Measurements from ENCODE around the gene TMPRSS6.

Gene TMPRSS6

DNA sequence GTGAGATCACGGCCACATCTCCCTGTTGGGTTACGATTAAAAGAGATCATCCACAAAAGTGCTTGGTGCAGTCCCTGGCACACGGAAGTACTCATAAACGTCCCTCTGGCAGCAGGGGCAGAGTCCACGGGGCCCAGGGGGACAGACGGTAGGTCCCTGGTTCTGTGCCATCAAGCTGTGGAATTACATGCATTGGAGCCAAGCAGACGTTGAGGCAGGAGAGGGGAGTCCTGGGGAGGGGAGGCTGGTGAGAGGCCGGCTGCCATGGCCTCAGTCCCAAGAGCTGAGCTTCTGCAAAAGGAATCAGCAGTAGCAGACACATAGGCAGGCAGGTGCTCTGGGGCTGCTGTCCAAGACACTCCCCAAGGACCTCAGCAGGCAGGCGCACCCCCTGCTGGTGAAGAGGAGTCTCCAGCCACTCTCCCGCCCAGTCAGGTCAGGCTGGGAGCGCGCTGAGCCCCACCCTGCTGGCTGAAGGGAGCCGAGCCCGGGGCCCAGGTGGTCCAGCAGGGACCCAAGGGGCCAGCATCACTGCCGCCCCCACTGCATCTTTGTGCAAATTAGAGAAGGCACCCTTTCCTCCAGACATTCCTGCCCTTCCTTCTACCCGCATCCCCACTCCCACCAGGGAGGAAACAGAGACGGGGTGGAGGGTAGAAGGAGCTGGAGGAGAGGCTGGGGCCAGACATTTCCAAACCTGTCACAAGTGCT is 65.5 kb downstream of the TMPRSS6 start:
- no peaks in the 10 kb centered on the region for H4K20me1 ChIP-seq (ENCODE audit: control insufficient read depth, insufficient read depth, low read depth, low read length)
- H3K4me1 ChIP-seq (ENCODE audit: control insufficient read depth, low read length) = peaks cover 8% of the 10 kb centered on the region; the same call in 1 of the 2 replicates
- TF ChIP-seq, protein P1, sequence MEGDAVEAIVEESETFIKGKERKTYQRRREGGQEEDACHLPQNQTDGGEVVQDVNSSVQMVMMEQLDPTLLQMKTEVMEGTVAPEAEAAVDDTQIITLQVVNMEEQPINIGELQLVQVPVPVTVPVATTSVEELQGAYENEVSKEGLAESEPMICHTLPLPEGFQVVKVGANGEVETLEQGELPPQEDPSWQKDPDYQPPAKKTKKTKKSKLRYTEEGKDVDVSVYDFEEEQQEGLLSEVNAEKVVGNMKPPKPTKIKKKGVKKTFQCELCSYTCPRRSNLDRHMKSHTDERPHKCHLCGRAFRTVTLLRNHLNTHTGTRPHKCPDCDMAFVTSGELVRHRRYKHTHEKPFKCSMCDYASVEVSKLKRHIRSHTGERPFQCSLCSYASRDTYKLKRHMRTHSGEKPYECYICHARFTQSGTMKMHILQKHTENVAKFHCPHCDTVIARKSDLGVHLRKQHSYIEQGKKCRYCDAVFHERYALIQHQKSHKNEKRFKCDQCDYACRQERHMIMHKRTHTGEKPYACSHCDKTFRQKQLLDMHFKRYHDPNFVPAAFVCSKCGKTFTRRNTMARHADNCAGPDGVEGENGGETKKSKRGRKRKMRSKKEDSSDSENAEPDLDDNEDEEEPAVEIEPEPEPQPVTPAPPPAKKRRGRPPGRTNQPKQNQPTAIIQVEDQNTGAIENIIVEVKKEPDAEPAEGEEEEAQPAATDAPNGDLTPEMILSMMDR (IDR thresholded peaks at IDR 0.05; ENCODE audit: low read depth, low read length, poor library complexity, severe bottlenecking) = peak; percentile 85
- no peak for TF ChIP-seq EZH2phosphoT487 (IDR thresholded peaks at IDR 0.05; ENCODE audit: borderline replicate concordance, low read length)
- no peaks in the 10 kb centered on the region for H3K9me2 ChIP-seq (replicated peaks; ENCODE audit: control insufficient read depth, low read length)
- H3K4me2 ChIP-seq (ENCODE audit: low read length) = no peak overlapping the region
- no peaks in the 10 kb centered on the region for H3K36me3 ChIP-seq (ENCODE audit: control insufficient read depth, low read length)
- no peaks in the 10 kb centered on the region for H3K9me3 ChIP-seq (ENCODE audit: control insufficient read depth, insufficient read depth, low read length)
- no peaks in the 10 kb centered on the region for H3F3A ChIP-seq (ENCODE audit: control insufficient read depth, insufficient read depth)
- no peak overlapping the region for H3K4me3 ChIP-seq (ENCODE audit: low read length)
- H3K27me3 ChIP-seq (ENCODE audit: control insufficient read depth, low read length) = peaks cover 33% of the 10 kb centered on the region
- no peaks in the 10 kb centered on the region for H3K79me2 ChIP-seq (ENCODE audit: control insufficient read depth, low read length)
- no peak overlapping the region for H3K27ac ChIP-seq (ENCODE audit: low read depth, low read length)

DNA sequence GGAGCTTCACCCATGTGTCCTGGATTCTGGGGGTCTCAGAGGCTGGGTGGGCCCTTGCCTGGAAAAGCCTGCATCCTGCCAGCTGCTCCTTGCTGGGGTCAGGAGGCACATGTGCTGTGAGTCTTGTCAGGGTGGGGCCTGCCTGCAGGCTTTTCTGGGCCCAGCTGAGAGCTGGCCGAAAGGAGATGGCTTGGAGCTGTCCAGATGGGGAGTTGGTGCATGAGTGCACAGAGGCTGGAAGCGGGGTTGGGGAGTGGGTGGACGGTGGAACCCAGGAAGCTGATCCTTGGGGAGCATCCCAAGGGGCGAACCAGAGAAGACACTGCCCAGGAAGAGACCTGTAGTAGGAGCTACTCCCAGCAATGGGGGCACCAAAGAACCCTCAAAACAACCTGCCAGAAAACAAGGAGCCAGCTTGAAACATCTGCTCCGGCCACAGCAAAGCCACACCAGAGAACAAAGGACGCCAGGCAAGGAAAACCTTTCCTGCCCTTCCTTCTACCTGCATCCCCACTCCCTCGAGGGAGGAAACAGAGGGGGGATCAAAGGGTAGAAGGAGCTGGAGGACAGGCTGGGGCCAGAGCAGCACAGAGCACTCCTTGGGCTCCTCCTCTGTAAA is 66.2 kb downstream of the TMPRSS6 start:
- H3K9me3 ChIP-seq (ENCODE audit: control insufficient read depth, insufficient read depth, low read length) = no peaks in the 10 kb centered on the region
- H3K36me3 ChIP-seq (ENCODE audit: control insufficient read depth, low read length) = no peaks in the 10 kb centered on the region
- H3K27ac ChIP-seq (ENCODE audit: low read depth, low read length) = no peak overlapping the region
- H3F3A ChIP-seq (ENCODE audit: control insufficient read depth, insufficient read depth) = no peaks in the 10 kb centered on the region
- no peaks in the 10 kb centered on the region for H3K9me2 ChIP-seq (replicated peaks; ENCODE audit: control insufficient read depth, low read length)
- H3K27me3 ChIP-seq (ENCODE audit: control insufficient read depth, low read length) = peaks cover 33% of the 10 kb centered on the region
- no peak overlapping the region for H3K4me3 ChIP-seq (ENCODE audit: low read length)
- peaks cover 8% of the 10 kb centered on the region; the same call in 1 of the 2 replicates for H3K4me1 ChIP-seq (ENCODE audit: control insufficient read depth, low read length)
- no peaks in the 10 kb centered on the region for H3K79me2 ChIP-seq (ENCODE audit: control insufficient read depth, low read length)
- TF ChIP-seq, protein P1 (IDR thresholded peaks at IDR 0.05; ENCODE audit: low read depth, low read length, poor library complexity, severe bottlenecking) = no peak
- TF ChIP-seq EZH2phosphoT487 (IDR thresholded peaks at IDR 0.05; ENCODE audit: borderline replicate concordance, low read length) = no peak
- H3K4me2 ChIP-seq (ENCODE audit: low read length) = no peak overlapping the region
- H4K20me1 ChIP-seq (ENCODE audit: control insufficient read depth, insufficient read depth, low read depth, low read length) = no peaks in the 10 kb centered on the region

DNA sequence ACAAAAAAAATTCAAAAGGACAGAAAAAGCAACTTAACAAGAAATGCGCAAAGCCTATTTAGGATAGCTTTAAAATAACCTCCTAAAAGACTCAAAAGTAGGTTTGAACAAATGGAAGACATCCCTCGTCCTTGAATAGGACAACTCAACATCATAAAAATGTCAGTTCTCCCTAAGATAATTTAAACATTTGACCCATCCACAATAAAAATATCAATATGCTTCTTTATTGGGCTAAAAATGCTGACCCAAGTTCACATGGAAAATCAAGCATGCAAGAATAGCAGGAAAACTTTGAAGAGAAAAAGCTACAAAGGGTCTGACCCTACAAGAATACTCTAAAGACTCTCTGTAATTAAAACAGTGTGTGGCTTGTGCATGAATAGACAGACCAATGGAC is 70.0 kb downstream of the TMPRSS6 start:
- H3K27ac ChIP-seq (ENCODE audit: low read depth, low read length) = no peak overlapping the region
- H3K4me3 ChIP-seq (ENCODE audit: low read length) = no peak overlapping the region
- no peak overlapping the region for H3K4me2 ChIP-seq (ENCODE audit: low read length)
- TF ChIP-seq, protein P1 (IDR thresholded peaks at IDR 0.05; ENCODE audit: low read depth, low read length, poor library complexity, severe bottlenecking) = no peak
- TF ChIP-seq EZH2phosphoT487 (IDR thresholded peaks at IDR 0.05; ENCODE audit: borderline replicate concordance, low read length) = no peak
- H3K4me1 ChIP-seq (ENCODE audit: control insufficient read depth, low read length) = peaks cover 3% of the 10 kb centered on the region; the same call in 1 of the 2 replicates
- H3K36me3 ChIP-seq (ENCODE audit: control insufficient read depth, low read length) = no peaks in the 10 kb centered on the region
- peaks cover 36% of the 10 kb centered on the region for H3K27me3 ChIP-seq (ENCODE audit: control insufficient read depth, low read length)
- no peaks in the 10 kb centered on the region for H3F3A ChIP-seq (ENCODE audit: control insufficient read depth, insufficient read depth)
- no peaks in the 10 kb centered on the region for H3K9me2 ChIP-seq (replicated peaks; ENCODE audit: control insufficient read depth, low read length)
- no peaks in the 10 kb centered on the region for H3K79me2 ChIP-seq (ENCODE audit: control insufficient read depth, low read length)
- H4K20me1 ChIP-seq (ENCODE audit: control insufficient read depth, insufficient read depth, low read depth, low read length) = no peaks in the 10 kb centered on the region
- no peaks in the 10 kb centered on the region for H3K9me3 ChIP-seq (ENCODE audit: control insufficient read depth, insufficient read depth, low read length)

All from DOHH2 (cell line).